ENCODE data around the gene ZDHHC3. TPM values are rescaled to one million over a fixed set of nuclear protein-coding genes. Genes with fewer than 3 reads are reported as not detected.

The ZDHHC3 gene
- total RNA-seq, 1 experiment from 2014 or later = 40.1 TPM

DNA sequence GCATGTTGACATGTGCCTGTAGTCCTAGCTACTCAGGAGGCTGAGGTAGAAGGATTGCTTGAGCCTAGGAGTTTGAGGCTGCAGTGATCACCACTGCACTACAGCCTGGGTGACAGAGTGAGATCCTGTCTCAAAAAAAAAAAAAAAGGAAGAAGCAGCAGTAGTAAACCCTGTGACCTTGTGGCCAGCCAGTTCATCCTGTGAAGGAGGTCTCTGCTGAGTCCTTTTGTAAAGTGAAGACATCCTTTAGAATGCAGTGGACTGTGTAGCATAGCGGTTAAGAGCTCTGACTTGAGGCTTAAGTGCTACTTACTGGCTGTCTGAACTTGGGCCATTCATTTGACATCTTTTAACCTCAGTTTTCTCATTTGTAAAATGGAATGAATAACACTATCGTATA is 8.4 kb upstream of the ZDHHC3 start:
- no peak for DNase-seq (ENCODE audit: unreplicated experiment)
- Mint-ChIP-seq H3K27me3 (ENCODE audit: insufficient read depth, unreplicated experiment) (no peaks in the 10 kb centered on the region), H3K4me3 (ENCODE audit: unreplicated experiment) (no peak overlapping the region), H3K9me3 (ENCODE audit: unreplicated experiment) (no peaks in the 10 kb centered on the region), H3K27ac (ENCODE audit: low read depth, unreplicated experiment) (no peak overlapping the region), H3K36me3 (ENCODE audit: insufficient read depth, unreplicated experiment) (peaks cover 23% of the 10 kb centered on the region), H3K4me1 (ENCODE audit: insufficient read depth, unreplicated experiment) (peaks cover 32% of the 10 kb centered on the region)
- TF ChIP-seq, protein P1, sequence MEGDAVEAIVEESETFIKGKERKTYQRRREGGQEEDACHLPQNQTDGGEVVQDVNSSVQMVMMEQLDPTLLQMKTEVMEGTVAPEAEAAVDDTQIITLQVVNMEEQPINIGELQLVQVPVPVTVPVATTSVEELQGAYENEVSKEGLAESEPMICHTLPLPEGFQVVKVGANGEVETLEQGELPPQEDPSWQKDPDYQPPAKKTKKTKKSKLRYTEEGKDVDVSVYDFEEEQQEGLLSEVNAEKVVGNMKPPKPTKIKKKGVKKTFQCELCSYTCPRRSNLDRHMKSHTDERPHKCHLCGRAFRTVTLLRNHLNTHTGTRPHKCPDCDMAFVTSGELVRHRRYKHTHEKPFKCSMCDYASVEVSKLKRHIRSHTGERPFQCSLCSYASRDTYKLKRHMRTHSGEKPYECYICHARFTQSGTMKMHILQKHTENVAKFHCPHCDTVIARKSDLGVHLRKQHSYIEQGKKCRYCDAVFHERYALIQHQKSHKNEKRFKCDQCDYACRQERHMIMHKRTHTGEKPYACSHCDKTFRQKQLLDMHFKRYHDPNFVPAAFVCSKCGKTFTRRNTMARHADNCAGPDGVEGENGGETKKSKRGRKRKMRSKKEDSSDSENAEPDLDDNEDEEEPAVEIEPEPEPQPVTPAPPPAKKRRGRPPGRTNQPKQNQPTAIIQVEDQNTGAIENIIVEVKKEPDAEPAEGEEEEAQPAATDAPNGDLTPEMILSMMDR (IDR thresholded peaks at IDR 0.05; ENCODE audit: unreplicated experiment) = no peak
- POLR2A ChIA-PET = interaction anchor here (0.9 to 4.0 kb wide), 4 partner anchors 8 to 38 kb away, joined by 3 to 26 read pairs (median 8); partner anchors contain the start of genes EXOSC7 and ZDHHC3
- CTCF ChIA-PET = interaction anchor here (1.5 to 2.1 kb wide), 2 partner anchors 8 kb away, joined by 3 to 8 read pairs; partner anchors contain the start of genes EXOSC7 and ZDHHC3
- intact Hi-C loops (cut with micrococcal nuclease) = no loop called here
- no TSS peak for BruUV-seq (replicated peaks)

DNA sequence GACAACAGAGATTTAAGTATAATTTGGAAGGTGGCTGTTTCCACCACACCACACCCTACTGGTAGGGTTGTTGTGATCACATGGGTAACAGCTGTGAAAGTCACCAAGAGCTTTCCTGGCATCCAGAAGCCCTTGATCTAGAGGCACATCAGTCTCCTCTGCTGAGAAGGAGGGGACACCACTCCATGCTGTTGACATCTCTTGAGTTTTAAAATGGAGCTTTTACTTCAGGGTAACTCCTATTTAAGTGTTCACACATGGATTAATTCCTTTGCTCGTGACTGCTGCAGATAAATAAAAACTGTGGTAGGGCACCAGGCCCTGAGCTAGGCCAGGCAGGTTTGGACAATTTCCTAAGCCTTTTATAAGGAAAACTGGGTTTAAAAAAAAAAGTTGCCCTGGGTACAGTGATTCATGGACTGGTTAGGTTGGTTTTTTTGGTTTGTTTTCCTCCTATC is 7.5 kb upstream of the ZDHHC3 start:
- peaks cover 37% of the 10 kb centered on the region for H3K4me1 Mint-ChIP-seq (ENCODE audit: insufficient read depth, unreplicated experiment)
- TF ChIP-seq, protein P1 (IDR thresholded peaks at IDR 0.05; ENCODE audit: unreplicated experiment) = no peak
- intact Hi-C loops (cut with micrococcal nuclease) = no loop called here
- BruUV-seq (replicated peaks) = no TSS peak
- H3K4me3 Mint-ChIP-seq (ENCODE audit: unreplicated experiment) = no peak overlapping the region
- H3K27me3 Mint-ChIP-seq (ENCODE audit: insufficient read depth, unreplicated experiment) = no peaks in the 10 kb centered on the region
- ChIA-PET POLR2A (interaction anchor here (0.6 to 1.5 kb wide), 7 partner anchors 8 to 72 kb away, joined by 3 to 13 read pairs (median 3); partner anchors contain the start of genes EXOSC7 and ZDHHC3), CTCF (interaction anchor here (0.7 to 1.5 kb wide), 3 partner anchors 9 to 152 kb away, joined by 3 to 5 read pairs (median 3); no protein-coding TSS in a partner anchor)
- no peak for DNase-seq (ENCODE audit: unreplicated experiment)
- H3K9me3 Mint-ChIP-seq (ENCODE audit: unreplicated experiment) = no peaks in the 10 kb centered on the region
- peak overlapping the region; percentile 39 for H3K27ac Mint-ChIP-seq (ENCODE audit: low read depth, unreplicated experiment)
- peaks cover 17% of the 10 kb centered on the region for H3K36me3 Mint-ChIP-seq (ENCODE audit: insufficient read depth, unreplicated experiment)

DNA sequence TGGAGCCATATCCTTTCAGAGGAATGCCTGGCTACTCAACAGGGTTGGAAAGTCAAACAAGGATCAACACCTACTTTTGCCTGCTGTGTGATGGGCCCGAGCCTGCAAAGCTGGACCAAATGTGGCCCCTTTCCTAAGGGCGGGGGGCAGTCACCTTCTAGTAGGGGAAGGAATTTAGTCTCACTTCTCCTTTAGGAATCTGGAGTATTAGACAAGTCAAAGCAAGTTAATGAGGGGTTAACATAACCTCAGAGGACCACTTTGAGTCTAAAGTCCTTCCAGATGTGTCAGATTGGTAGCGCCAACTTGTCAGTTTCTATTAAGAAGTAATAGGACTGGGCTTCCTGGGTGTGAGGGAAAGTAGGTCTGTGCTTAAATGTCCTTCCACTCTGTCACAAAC is 6.8 kb upstream of the ZDHHC3 start:
- Mint-ChIP-seq H3K36me3 (ENCODE audit: insufficient read depth, unreplicated experiment) (peaks cover 17% of the 10 kb centered on the region), H3K27ac (ENCODE audit: low read depth, unreplicated experiment) (no peak overlapping the region), H3K4me3 (ENCODE audit: unreplicated experiment) (no peak overlapping the region), H3K9me3 (ENCODE audit: unreplicated experiment) (no peaks in the 10 kb centered on the region), H3K27me3 (ENCODE audit: insufficient read depth, unreplicated experiment) (no peaks in the 10 kb centered on the region), H3K4me1 (ENCODE audit: insufficient read depth, unreplicated experiment) (peaks cover 41% of the 10 kb centered on the region)
- ChIA-PET POLR2A (interaction anchor here (1.0 to 1.3 kb wide), 3 partner anchors 16 to 73 kb away, joined by 3 to 5 read pairs (median 4); no protein-coding TSS in a partner anchor), CTCF (interaction anchor here (0.7 to 1.5 kb wide), 5 partner anchors 9 to 151 kb away, joined by 3 to 5 read pairs (median 3); no protein-coding TSS in a partner anchor)
- intact Hi-C loops (cut with micrococcal nuclease) = no loop called here
- no peak for DNase-seq (ENCODE audit: unreplicated experiment)
- BruUV-seq (replicated peaks) = no TSS peak
- TF ChIP-seq, protein P1 (IDR thresholded peaks at IDR 0.05; ENCODE audit: unreplicated experiment) = no peak

DNA sequence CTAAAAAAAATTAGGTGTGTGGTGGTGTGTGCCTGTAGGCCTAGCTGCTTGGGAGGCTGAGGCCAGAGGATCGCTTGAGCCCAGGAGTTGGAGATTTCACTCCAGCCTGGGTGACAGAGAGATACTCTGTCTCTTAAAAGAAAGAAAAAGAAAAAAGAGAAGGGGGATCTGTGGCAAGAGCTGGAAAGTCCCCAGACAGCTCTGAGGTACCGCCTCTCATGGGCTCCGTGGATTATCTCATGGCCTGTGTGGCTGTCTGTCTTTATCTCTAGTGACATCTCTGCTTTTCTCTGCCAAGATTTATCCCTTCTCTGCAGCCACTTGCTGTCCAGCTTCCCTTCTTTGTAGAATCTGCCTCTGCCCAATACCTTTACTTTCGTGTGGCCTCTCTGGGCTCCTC is 5.8 kb upstream of the ZDHHC3 start:
- Mint-ChIP-seq H3K27me3 (ENCODE audit: insufficient read depth, unreplicated experiment) (no peaks in the 10 kb centered on the region), H3K9me3 (ENCODE audit: unreplicated experiment) (no peaks in the 10 kb centered on the region), H3K4me3 (ENCODE audit: unreplicated experiment) (no peak overlapping the region), H3K27ac (ENCODE audit: low read depth, unreplicated experiment) (no peak overlapping the region), H3K36me3 (ENCODE audit: insufficient read depth, unreplicated experiment) (peaks cover 12% of the 10 kb centered on the region), H3K4me1 (ENCODE audit: insufficient read depth, unreplicated experiment) (peaks cover 40% of the 10 kb centered on the region)
- CTCF ChIA-PET = interaction anchor here (0.8 to 1.2 kb wide), 3 partner anchors 10 to 14 kb away, joined by 3 to 4 read pairs (median 3); no protein-coding TSS in a partner anchor
- TF ChIP-seq, protein P1 (IDR thresholded peaks at IDR 0.05; ENCODE audit: unreplicated experiment) = no peak
- no peak for DNase-seq (ENCODE audit: unreplicated experiment)
- intact Hi-C loops (cut with micrococcal nuclease) = no loop called here
- no TSS peak for BruUV-seq (replicated peaks)
- POLR2A ChIA-PET = no interaction called here

Measured in MCF 10A (cell line).